OCI-LY3 (cell line): ENCODE measurements around the gene AQP12A.

Experiments
- CTCF ChIP-seq: fragments of 200-600, 300-600 bp; sonication (generic); IDR thresholded peaks from 2 replicates; pipeline ENCODE4 v1.5.1; 2014; ENCODE audit warnings: antibody characterized with exemption, low read length, low read depth
- EZH2phosphoT487 ChIP-seq: fragments of 200-600 bp; shearing (Covaris generic); IDR thresholded peaks from 2 replicates; pipeline ENCODE4 v1.6.1; 2018; ENCODE audit warnings: antibody characterized with exemption, mixed run types, low read depth

GRCh38 chr2:240741091-240741490 is 49.4 kb downstream of the AQP12A start:
- TF ChIP-seq CTCF = no peak
- TF ChIP-seq EZH2phosphoT487 = no peak
